Tibial artery (tissue), 4 donors: ENCODE results near the gene MOG.

Experiments used
- DNase-seq, 2 donors: peaks; one replicate each; pipeline ENCODE4 v3.0.0-alpha.2; 2019
- H3K27ac ChIP-seq, 2 donors: fragments of 200-600 bp; sonication (generic) in 1 of 2; 1 replicate in 1 of 2; 2 replicates in 1 of 2; pipeline ENCODE4 v1.5.1; 2018 to 2019; ENCODE audit warnings: mild to moderate bottlenecking in 1 of 2
- H3K27me3 ChIP-seq, 2 donors: fragments of 200-600 bp; sonication (generic) in 1 of 2; one replicate each; pipeline versions ENCODE4 v1.5.1 to v1.6.0; 2016 to 2019
- H3K36me3 ChIP-seq, 3 donors: fragments of 200-600 bp; sonication (generic) in 2 of 3; one replicate each; pipeline ENCODE4 v1.5.1; 2016 to 2019; ENCODE audit warnings: mild to moderate bottlenecking in 2 of 3
- H3K4me1 ChIP-seq, 4 donors: fragments of 200-600 bp; sonication (generic) in 2 of 4; 1 replicate in 3 of 4; 2 replicates in 1 of 4; pipeline ENCODE4 v1.5.1; 2016 to 2019
- H3K4me3 ChIP-seq, 2 donors: fragments of 200-600 bp; sonication (generic) in 1 of 2; 1 replicate in 1 of 2; 2 replicates in 1 of 2; pipeline ENCODE4 v1.5.1; 2018 to 2019; ENCODE audit warnings: mild to moderate bottlenecking in 2 of 2
- H3K9me3 ChIP-seq, 3 donors: fragments of 200-600 bp; sonication (generic) in 1 of 3; one replicate each; pipeline ENCODE4 v1.5.1; 2016 to 2019
- CTCF ChIP-seq, 2 experiments: fragments of 200-600 bp in 1 of 2; fragments of 450-650 bp in 1 of 2; IDR thresholded peaks; one replicate each; pipeline ENCODE4 v1.5.1; 2017 to 2019; ENCODE audit warnings: antibody characterized with exemption in 2 of 2, mild to moderate bottlenecking in 1 of 2, moderate library complexity in 1 of 2
- intact Hi-C: fragments of 100-400 bp; cut with DNase I; formaldehyde crosslinking; loops from one replicate; pipeline ENCODE4 v1.15.0; 2023; ENCODE audit warnings: low total_unique reads

MOG gene

GRCh38 chr6:29656798-29657197 is at the start of gene MOG:
Gene MOG (plus strand): TSS chr6:29657092. CDS start chr6:29657210, 118 bp downstream.
- H3K4me1 ChIP-seq = peaks cover 0 to 30% (median 13%) of the 10 kb centered on the region in 4 donors
- H3K4me3 ChIP-seq = no peak within 1 kb of the TSS
- no peaks in the 10 kb centered on the region for H3K36me3 ChIP-seq
- no peaks in the 10 kb centered on the region for H3K9me3 ChIP-seq
- peak in 1 of 2 donors; percentile 55 for DNase-seq
- H3K27ac ChIP-seq = peak within 1 kb of the TSS; percentile 64 to 67
- intact Hi-C loops = no loop called here
- H3K27me3 ChIP-seq = no peaks in the 10 kb centered on the region
- TF ChIP-seq CTCF (IDR thresholded peaks at IDR 0.05) = no peak

- Histone ChIP-seq H3K4me1 (no peaks in the 10 kb centered on the region), H3K27me3 (no peaks in the 10 kb centered on the region), H3K9me3 (no peaks in the 10 kb centered on the region), H3K27ac (no peak overlapping the region), H3K4me3 (no peak overlapping the region), H3K36me3 (peaks cover 74 to 99% (median 96%) of the 10 kb centered on the region in 3 donors)
- intact Hi-C loops = no loop called here
- TF ChIP-seq CTCF (IDR thresholded peaks at IDR 0.05) = no peak
- DNase-seq = no peak
Measured at GRCh38 chr6:29608131-29608530, 48.8 kb upstream of the MOG start.

GRCh38 chr6:29610540-29610939 is 46.4 kb upstream of the MOG start:
- Histone ChIP-seq H3K27ac (no peak overlapping the region), H3K36me3 (peaks cover 74 to 99% (median 89%) of the 10 kb centered on the region in 3 donors), H3K9me3 (no peaks in the 10 kb centered on the region), H3K4me1 (no peaks in the 10 kb centered on the region), H3K4me3 (no peak overlapping the region), H3K27me3 (no peaks in the 10 kb centered on the region)
- intact Hi-C loops = no loop called here
- no peak for DNase-seq
- no peak for TF ChIP-seq CTCF (IDR thresholded peaks at IDR 0.05)

GRCh38 chr6:29611426-29611825 is 45.5 kb upstream of the MOG start:
- H3K4me3 ChIP-seq = no peak overlapping the region
- H3K27me3 ChIP-seq = no peaks in the 10 kb centered on the region
- no peaks in the 10 kb centered on the region for H3K4me1 ChIP-seq
- no peak for TF ChIP-seq CTCF (IDR thresholded peaks at IDR 0.05)
- H3K9me3 ChIP-seq = no peaks in the 10 kb centered on the region
- intact Hi-C loops = no loop called here
- H3K36me3 ChIP-seq = peaks cover 66 to 99% (median 80%) of the 10 kb centered on the region in 3 donors
- H3K27ac ChIP-seq = no peak overlapping the region
- DNase-seq = no peak

- intact Hi-C loops = no loop called here
- TF ChIP-seq CTCF (IDR thresholded peaks at IDR 0.05) = no peak
- no peak overlapping the region for H3K27ac ChIP-seq
- no peaks in the 10 kb centered on the region for H3K27me3 ChIP-seq
- H3K4me3 ChIP-seq = no peak overlapping the region
- no peaks in the 10 kb centered on the region for H3K9me3 ChIP-seq
- H3K36me3 ChIP-seq = peaks cover 57 to 90% (median 60%) of the 10 kb centered on the region in 3 donors
- H3K4me1 ChIP-seq = no peaks in the 10 kb centered on the region
- no peak for DNase-seq
Measured at GRCh38 chr6:29617782-29618554, 38.9 kb upstream of the MOG start.
